Endothelial cell of umbilical vein (primary cell): ENCODE data around the gene TFAP2A. TPM values are rescaled to one million over a fixed set of nuclear protein-coding genes. Genes with fewer than 3 reads are reported as not detected.

ENCODE experiments used
- BruUV-seq: library from RNA; stranded (reverse); fragments of 400-500 nt; replicated peaks from 2 replicates; lab custom pipeline; 2021; lab: Mats Ljungman, UMichigan
- CTCF ChIA-PET: fragments of 300-600, 350-600 bp; sonication (Branson Sonifier 250); formaldehyde crosslinking; loops from one replicate; lab custom pipeline; 2021; ENCODE audit warnings: antibody characterized with exemption, inconsistent platforms; lab: Charles Lee
- POLR2A ChIA-PET: fragments of 300-600, 350-600 bp; sonication (Branson Sonifier 250); formaldehyde crosslinking; loops from one replicate; lab custom pipeline; 2021; ENCODE audit warnings: antibody characterized with exemption, inconsistent platforms; lab: Charles Lee
- DNase-seq: peaks from one replicate; pipeline ENCODE4 v3.0.0-alpha.2; 2011; ENCODE audit warnings: low read depth, low spot score
- FAIRE-seq: peaks from 2 replicates; lab custom pipeline; 2011; peaks lifted over from hg19 to GRCh38; lab: Jason Lieb, UNC
- H2AFZ ChIP-seq: 2 replicates; pipeline ENCODE4 v1.6.0; 2012; ENCODE audit warnings: low read depth, low read length, control low read depth, inconsistent platforms
- H3K27ac ChIP-seq: 2 replicates; pipeline ENCODE4 v1.5.1; 2011; ENCODE audit warnings: low read depth, mild to moderate bottlenecking, control low read depth, low read length, moderate library complexity; ENCODE audit not compliant: insufficient read depth
- H3K27me3 ChIP-seq, 2 experiments: 2 replicates each; pipeline versions ENCODE4 v1.6.0 to v1.6.1; 2011; ENCODE audit warnings: low read length in 2 of 2, mixed read lengths in 1 of 2; ENCODE audit not compliant: control insufficient read depth in 2 of 2, insufficient read depth in 2 of 2
- H3K36me3 ChIP-seq, 2 experiments: 2 replicates in 1 of 2; 3 replicates in 1 of 2; pipeline ENCODE4 v1.5.1; 2011; ENCODE audit warnings: low read length in 2 of 2, mild to moderate bottlenecking in 1 of 2, moderate library complexity in 1 of 2; ENCODE audit not compliant: control insufficient read depth in 2 of 2, insufficient read depth in 2 of 2; ENCODE audit errors: extremely low read depth in 1 of 2
- H3K4me1 ChIP-seq: 3 replicates; pipeline ENCODE4 v1.5.1; 2011; ENCODE audit warnings: mild to moderate bottlenecking, low read length; ENCODE audit not compliant: control insufficient read depth, insufficient read depth; ENCODE audit errors: extremely low read depth
- H3K4me2 ChIP-seq: 2 replicates; pipeline ENCODE4 v1.6.1; 2011; ENCODE audit warnings: low read length, control low read depth, mixed read lengths; ENCODE audit not compliant: insufficient read depth
- H3K4me3 ChIP-seq, 3 experiments: fragments of 200-600 bp in 1 of 3; sonication (generic), shearing (Covaris generic) in 1 of 3; replicated peaks in 1 of 3; 2 replicates each; pipeline ENCODE4 v1.5.1; 2011 to 2016; ENCODE audit warnings: control low read depth in 3 of 3, low read length in 3 of 3, mild to moderate bottlenecking in 2 of 3, inconsistent platforms in 1 of 3, low read depth in 1 of 3, moderate library complexity in 1 of 3; ENCODE audit not compliant: insufficient read depth in 1 of 3
- H3K79me2 ChIP-seq: 2 replicates; pipeline ENCODE4 v1.6.0; 2012; ENCODE audit warnings: low read length, inconsistent platforms; ENCODE audit not compliant: control insufficient read depth, insufficient read depth
- H3K9ac ChIP-seq: replicated peaks from 2 replicates; pipeline ENCODE3; 2011; ENCODE audit warnings: low read length, control low read depth; ENCODE audit not compliant: insufficient read depth; ENCODE audit errors: extremely low read depth
- H3K9me1 ChIP-seq: replicated peaks from 3 replicates; pipeline ENCODE4 v1.6.0; 2011; ENCODE audit warnings: mild to moderate bottlenecking, low read length; ENCODE audit not compliant: control insufficient read depth, insufficient read depth; ENCODE audit errors: extremely low read depth
- H3K9me3 ChIP-seq: replicated peaks from 2 replicates; pipeline ENCODE4 v1.5.1; 2012; ENCODE audit warnings: low read length, inconsistent platforms; ENCODE audit not compliant: control insufficient read depth, insufficient read depth
- H4K20me1 ChIP-seq: replicated peaks from 2 replicates; pipeline ENCODE3; 2011; ENCODE audit warnings: mild to moderate bottlenecking, low read length; ENCODE audit not compliant: control insufficient read depth, insufficient read depth; ENCODE audit errors: extremely low read depth
- EZH2 ChIP-seq: IDR thresholded peaks from 2 replicates; pipeline ENCODE4 v1.6.1; 2012; ENCODE audit warnings: borderline replicate concordance, low read depth, mild to moderate bottlenecking, moderate library complexity, low read length, inconsistent platforms; ENCODE audit not compliant: severe bottlenecking
- FOS ChIP-seq: IDR thresholded peaks from 2 replicates; pipeline ENCODE4 v1.6.1; 2011; ENCODE audit warnings: mild to moderate bottlenecking, low read length, moderate library complexity, borderline replicate concordance; ENCODE audit not compliant: insufficient read depth
- GATA2 ChIP-seq: IDR thresholded peaks from 2 replicates; pipeline ENCODE4 v1.7.0; 2011; ENCODE audit warnings: low read depth, mild to moderate bottlenecking, moderate library complexity, mixed read lengths, low read length; ENCODE audit not compliant: insufficient read length, insufficient read depth
- JUN ChIP-seq: IDR thresholded peaks from 2 replicates; pipeline ENCODE4 v1.6.1; 2011; ENCODE audit warnings: borderline replicate concordance, low read depth; ENCODE audit not compliant: insufficient read length, insufficient read depth
- MAX ChIP-seq: IDR thresholded peaks from 2 replicates; pipeline ENCODE4 v1.6.1; 2011; ENCODE audit not compliant: insufficient read depth, insufficient read length
- MYC ChIP-seq: IDR thresholded peaks from one replicate; pipeline ENCODE4 v1.6.1; 2011; ENCODE audit warnings: mild to moderate bottlenecking, low read depth, low read length
- POLR2A ChIP-seq: IDR thresholded peaks from 2 replicates; pipeline ENCODE4 v1.6.1; 2012; ENCODE audit warnings: low read depth, mild to moderate bottlenecking, control low read depth, low read length
- POLR2AphosphoS5 ChIP-seq: IDR thresholded peaks from 2 replicates; pipeline ENCODE4 v1.6.1; 2012; ENCODE audit warnings: low read depth, mild to moderate bottlenecking, control low read depth, low read length, moderate library complexity; ENCODE audit not compliant: insufficient read depth
- dilution Hi-C: fragments of 300-500 bp; cut with MboI; formaldehyde crosslinking; loops from one replicate; pipeline ENCODE4 v1.15.0; 2019; ENCODE audit warnings: low sequenced_read_pairs; ENCODE audit not compliant: extremely low pct_ligation_motif_present
- intact Hi-C: fragments of 100-400 bp; cut with micrococcal nuclease; formaldehyde crosslinking; loops from one replicate; pipeline ENCODE4 v1.10.0; 2022
- polyA plus RNA-seq, 4 experiments: library from polyadenylated mRNA; depleted of rRNA in 3 of 4; stranded (reverse) in 3 of 4; unstranded in 1 of 4; fragments of >200 nt; gene quantifications; 2 replicates each; pipeline versions ENCODE4 v1.2.1 to v1.2.3, GENCODE V29; 2011 to 2012; ENCODE audit warnings: missing spikeins in 1 of 4
- total RNA-seq: library from RNA; stranded (reverse); gene quantifications from 2 replicates; pipeline ENCODE4 v1.2.3, GENCODE V29; 2021
- TF ChIP-seq, protein P1 (sequence below), 2 donors: IDR thresholded peaks; 1 replicate in 1 of 2; 2 replicates in 1 of 2; pipeline ENCODE4 v1.5.1; 2011; ENCODE audit warnings: low read length in 2 of 2, mild to moderate bottlenecking in 2 of 2, moderate library complexity in 2 of 2, control low read depth in 1 of 2, inconsistent platforms in 1 of 2, low read depth in 1 of 2; ENCODE audit not compliant: insufficient read depth in 1 of 2; ENCODE audit errors: extremely low read depth in 1 of 2

Gene TFAP2A
- total and polyA plus RNA-seq, 2 donors (not counting 3 experiments of a cell fraction or from before 2014, with no cell fraction given): 0.06 TPM; not detected in 1

DNA sequence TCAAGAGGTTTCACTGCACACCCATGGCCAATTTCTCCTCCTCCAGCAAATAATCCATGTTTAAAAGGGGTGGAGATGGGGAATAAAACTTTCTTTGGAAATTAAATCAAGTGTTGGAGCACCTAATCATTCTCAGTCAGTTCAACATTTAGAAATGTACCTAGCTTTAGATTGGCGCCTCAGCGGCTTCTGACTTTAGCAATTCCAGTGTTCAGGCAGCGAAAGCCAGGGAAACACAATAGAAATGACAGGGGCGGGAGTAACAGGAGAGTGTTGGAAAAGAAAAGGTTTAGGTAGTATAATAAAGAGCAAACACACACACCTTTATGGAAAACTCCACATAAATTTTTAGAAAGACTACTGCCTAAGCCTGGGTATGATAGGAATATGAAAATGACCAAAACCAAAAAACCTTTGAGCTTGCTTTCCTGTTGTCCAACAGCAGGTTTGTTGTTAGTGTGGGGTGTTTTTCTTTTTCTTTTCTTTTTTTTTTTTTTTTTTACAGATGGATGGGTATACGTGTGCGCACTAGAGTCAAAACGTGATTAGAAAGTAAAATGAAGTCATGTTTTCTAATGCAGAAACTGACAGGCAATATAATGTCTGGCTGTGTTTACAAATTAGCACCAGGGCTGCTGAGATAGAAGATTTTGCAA, 7.7 kb downstream of the TFAP2A start:
- no TSS peak for BruUV-seq
- Histone ChIP-seq H4K20me1 (no peaks in the 10 kb centered on the region), H3K4me2 (no peak overlapping the region), H3K4me1 (peaks cover 17% of the 10 kb centered on the region), H3K27ac (no peak overlapping the region), H3K36me3 (no peaks in the 10 kb centered on the region), H3K4me3 (no peak overlapping the region), H3K9me3 (no peaks in the 10 kb centered on the region), H3K79me2 (no peaks in the 10 kb centered on the region), H3K9me1 (no peaks in the 10 kb centered on the region), H3K9ac (no peak overlapping the region), H3K27me3 (peaks cover 58 to 79% of the 10 kb centered on the region in 2 experiments), H2AFZ (no peak overlapping the region)
- intact Hi-C loops: no loop called here
- FAIRE-seq: no peak
- POLR2A ChIA-PET: no interaction called here
- DNase-seq: no peak
- dilution Hi-C loops: no loop called here
- TF ChIP-seq, protein P1, sequence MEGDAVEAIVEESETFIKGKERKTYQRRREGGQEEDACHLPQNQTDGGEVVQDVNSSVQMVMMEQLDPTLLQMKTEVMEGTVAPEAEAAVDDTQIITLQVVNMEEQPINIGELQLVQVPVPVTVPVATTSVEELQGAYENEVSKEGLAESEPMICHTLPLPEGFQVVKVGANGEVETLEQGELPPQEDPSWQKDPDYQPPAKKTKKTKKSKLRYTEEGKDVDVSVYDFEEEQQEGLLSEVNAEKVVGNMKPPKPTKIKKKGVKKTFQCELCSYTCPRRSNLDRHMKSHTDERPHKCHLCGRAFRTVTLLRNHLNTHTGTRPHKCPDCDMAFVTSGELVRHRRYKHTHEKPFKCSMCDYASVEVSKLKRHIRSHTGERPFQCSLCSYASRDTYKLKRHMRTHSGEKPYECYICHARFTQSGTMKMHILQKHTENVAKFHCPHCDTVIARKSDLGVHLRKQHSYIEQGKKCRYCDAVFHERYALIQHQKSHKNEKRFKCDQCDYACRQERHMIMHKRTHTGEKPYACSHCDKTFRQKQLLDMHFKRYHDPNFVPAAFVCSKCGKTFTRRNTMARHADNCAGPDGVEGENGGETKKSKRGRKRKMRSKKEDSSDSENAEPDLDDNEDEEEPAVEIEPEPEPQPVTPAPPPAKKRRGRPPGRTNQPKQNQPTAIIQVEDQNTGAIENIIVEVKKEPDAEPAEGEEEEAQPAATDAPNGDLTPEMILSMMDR (IDR thresholded peaks at IDR 0.05; ENCODE audit: extremely low read depth in 1 of 2, insufficient read depth in 1 of 2, low read depth in 1 of 2, low read length in 2 of 2): no peak
- no peak for TF ChIP-seq GATA2
- no peak for TF ChIP-seq FOS
- TF ChIP-seq EZH2: no peak
- no peak for TF ChIP-seq MYC
- TF ChIP-seq JUN: no peak
- TF ChIP-seq POLR2AphosphoS5: no peak
- TF ChIP-seq MAX: no peak
- TF ChIP-seq POLR2A: no peak
- CTCF ChIA-PET: interaction anchor here (1.1 kb wide), 1 partner anchor 1424 kb away, joined by 3 read pairs; no protein-coding TSS in a partner anchor
